H1 (cell line): ENCODE measurements around the gene ZNF516. TPM values are rescaled to one million over a fixed set of nuclear protein-coding genes. Genes with fewer than 3 reads are reported as not detected.

Experiments used
- CTCF ChIA-PET: fragments of 300-600 bp; sonication (Branson Sonifier 250); formaldehyde crosslinking; loops from one replicate; lab custom pipeline; 2021; ENCODE audit not compliant: partially characterized antibody; lab: Charles Lee
- POLR2A ChIA-PET: fragments of 300-600 bp; sonication (Branson Sonifier 250); formaldehyde crosslinking; loops from one replicate; lab custom pipeline; 2021; ENCODE audit warnings: inconsistent platforms; ENCODE audit not compliant: partially characterized antibody; lab: Charles Lee
- DNase-seq, 2 experiments: peaks; one replicate each; pipeline versions ENCODE4 v3.0.0 to v3.0.0-alpha.2; 2010 to 2022; ENCODE audit warnings: low spot score in 2 of 2, low read depth in 1 of 2, mixed read lengths in 1 of 2
- FAIRE-seq: peaks from 2 replicates; lab custom pipeline; 2011; peaks lifted over from hg19 to GRCh38; lab: Jason Lieb, UNC
- H2AFZ ChIP-seq: 2 replicates; pipeline ENCODE4 v1.8.1; 2012; ENCODE audit warnings: low read length, inconsistent platforms
- H2AK5ac ChIP-seq: 2 replicates; pipeline ENCODE4 v1.6.1; 2013; ENCODE audit warnings: low read depth, low read length
- H2BK120ac ChIP-seq: replicated peaks from 2 replicates; pipeline ENCODE3; 2013; ENCODE audit warnings: low read depth, low read length, inconsistent platforms
- H2BK12ac ChIP-seq: 2 replicates; pipeline ENCODE4 v1.6.1; 2013; ENCODE audit warnings: low read depth, low read length
- H2BK15ac ChIP-seq: 2 replicates; pipeline ENCODE4 v1.6.1; 2013; ENCODE audit warnings: low read length
- H2BK20ac ChIP-seq: 2 replicates; pipeline ENCODE4 v1.6.1; 2013; ENCODE audit warnings: low read length
- H2BK5ac ChIP-seq: 2 replicates; pipeline ENCODE4 v1.6.1; 2013; ENCODE audit warnings: low read depth, low read length
- H3K14ac ChIP-seq: 2 replicates; pipeline ENCODE4 v1.6.1; 2013; ENCODE audit warnings: inconsistent platforms; ENCODE audit not compliant: insufficient read length
- H3K18ac ChIP-seq: 2 replicates; pipeline ENCODE4 v1.6.1; 2013; ENCODE audit warnings: low read length; ENCODE audit errors: extremely low read depth
- H3K23ac ChIP-seq: 2 replicates; pipeline ENCODE4 v1.6.1; 2013; ENCODE audit warnings: inconsistent platforms; ENCODE audit not compliant: insufficient read length
- H3K23me2 ChIP-seq: 2 replicates; pipeline ENCODE4 v1.6.1; 2013; ENCODE audit warnings: low read depth, low read length
- H3K27ac ChIP-seq: 2 replicates; pipeline ENCODE4 v1.6.1; 2011; ENCODE audit warnings: low read depth, low read length, inconsistent platforms
- H3K27me3 ChIP-seq, 4 experiments: replicated peaks in 1 of 4; 1 replicate in 1 of 4; 2 replicates in 3 of 4; pipeline versions ENCODE4 v1.6.1 to v1.8.1; 2011 to 2013; ENCODE audit warnings: low read length in 3 of 4, mild to moderate bottlenecking in 3 of 4, inconsistent platforms in 2 of 4, mixed read lengths in 2 of 4, moderate library complexity in 1 of 4; ENCODE audit not compliant: control insufficient read depth in 3 of 4, insufficient read depth in 3 of 4; ENCODE audit errors: extremely low read depth in 1 of 4
- H3K36me3 ChIP-seq, 4 experiments: 2 replicates each; pipeline versions ENCODE4 v1.6.1 to v1.8.1; 2011 to 2013; ENCODE audit warnings: mild to moderate bottlenecking in 4 of 4, low read length in 3 of 4, moderate library complexity in 2 of 4, control low read depth in 1 of 4, inconsistent platforms in 1 of 4; ENCODE audit not compliant: insufficient read depth in 4 of 4, control insufficient read depth in 2 of 4
- H3K4ac ChIP-seq: replicated peaks from 2 replicates; pipeline ENCODE3; 2013; ENCODE audit warnings: low read length, low read depth, mixed read lengths, inconsistent platforms; ENCODE audit not compliant: insufficient read length
- H3K4me1 ChIP-seq, 4 experiments: replicated peaks in 1 of 4; 1 replicate in 1 of 4; 2 replicates in 3 of 4; pipeline versions ENCODE4 v1.6.1 to v1.8.1; 2011 to 2013; ENCODE audit warnings: low read length in 3 of 4, inconsistent platforms in 2 of 4, mixed read lengths in 1 of 4; ENCODE audit not compliant: insufficient read depth in 4 of 4, control insufficient read depth in 3 of 4
- H3K4me2 ChIP-seq, 2 experiments: 2 replicates each; pipeline versions ENCODE4 v1.6.1 to v1.8.1; 2011 to 2013; ENCODE audit warnings: low read depth in 2 of 2, low read length in 2 of 2, control low read depth in 1 of 2, inconsistent platforms in 1 of 2, mild to moderate bottlenecking in 1 of 2; ENCODE audit not compliant: insufficient read depth in 1 of 2
- H3K4me3 ChIP-seq, 4 experiments: fragments of 200-600, 300-600 bp in 1 of 4; sonication (generic), shearing (Covaris generic), sonication (Bioruptor Twin) in 1 of 4; 2 replicates each; pipeline versions ENCODE4 v1.5.1 to v1.8.1; 2011 to 2016; ENCODE audit warnings: low read length in 4 of 4, low read depth in 3 of 4, control low read depth in 2 of 4, inconsistent platforms in 2 of 4, mild to moderate bottlenecking in 2 of 4, mixed read lengths in 1 of 4, moderate library complexity in 1 of 4; ENCODE audit not compliant: insufficient read depth in 2 of 4; ENCODE audit errors: extremely low read depth in 1 of 4
- H3K56ac ChIP-seq: replicated peaks from 2 replicates; pipeline ENCODE3; 2013; ENCODE audit warnings: low read depth, mild to moderate bottlenecking, mixed read lengths, low read length, inconsistent platforms; ENCODE audit not compliant: insufficient read length
- H3K79me1 ChIP-seq: 2 replicates; pipeline ENCODE4 v1.6.1; 2013; ENCODE audit warnings: low read depth, low read length, control low read depth
- H3K79me2 ChIP-seq, 2 experiments: 2 replicates each; pipeline versions ENCODE4 v1.6.1 to v1.8.1; 2012 to 2013; ENCODE audit warnings: low read length in 2 of 2, mild to moderate bottlenecking in 2 of 2, inconsistent platforms in 1 of 2; ENCODE audit not compliant: insufficient read depth in 2 of 2, control insufficient read depth in 1 of 2
- H3K9ac ChIP-seq, 4 experiments: replicated peaks in 1 of 4; 1 replicate in 1 of 4; 2 replicates in 3 of 4; pipeline versions ENCODE4 v1.6.1 to v1.8.1; 2011 to 2013; ENCODE audit warnings: low read depth in 3 of 4, low read length in 3 of 4, control low read depth in 2 of 4, mild to moderate bottlenecking in 2 of 4, moderate library complexity in 2 of 4, inconsistent platforms in 1 of 4; ENCODE audit errors: extremely low read depth in 1 of 4
- H3K9me3 ChIP-seq, 2 experiments: 2 replicates each; pipeline versions ENCODE4 v1.6.1 to v1.8.1; 2012 to 2013; ENCODE audit warnings: mild to moderate bottlenecking in 2 of 2, moderate library complexity in 2 of 2, control low read depth in 1 of 2, inconsistent platforms in 1 of 2, low read depth in 1 of 2, low read length in 1 of 2, mixed read lengths in 1 of 2; ENCODE audit not compliant: insufficient read depth in 2 of 2
- H4K20me1 ChIP-seq, 2 experiments: replicated peaks in 1 of 2; 2 replicates each; pipeline versions ENCODE3 to v1.8.1; 2011 to 2013; ENCODE audit warnings: inconsistent platforms in 2 of 2, low read length in 2 of 2, mild to moderate bottlenecking in 1 of 2; ENCODE audit not compliant: insufficient read depth in 2 of 2, control insufficient read depth in 1 of 2
- H4K5ac ChIP-seq: 2 replicates; pipeline ENCODE4 v1.6.1; 2013; ENCODE audit warnings: low read length, low read depth, mixed read lengths, inconsistent platforms; ENCODE audit not compliant: insufficient read length
- H4K8ac ChIP-seq: 2 replicates; pipeline ENCODE4 v1.8.0; 2013; ENCODE audit warnings: mild to moderate bottlenecking, moderate library complexity, low read length, inconsistent platforms; ENCODE audit not compliant: insufficient read depth; ENCODE audit errors: extremely low read depth
- H4K91ac ChIP-seq: replicated peaks from 2 replicates; pipeline ENCODE3; 2013; ENCODE audit warnings: low read length, mixed read lengths, inconsistent platforms; ENCODE audit not compliant: insufficient read length
- CHD1 ChIP-seq: IDR thresholded peaks from 2 replicates; pipeline ENCODE4 v1.6.1; 2012; ENCODE audit warnings: low read depth, low read length, improper control_type of control experiment
- CTCF ChIP-seq, 3 experiments: IDR thresholded peaks; 1 replicate in 2 of 3; 2 replicates in 1 of 3; pipeline versions ENCODE4 v1.5.1 to v1.6.1; 2011; ENCODE audit warnings: low read length in 3 of 3, mild to moderate bottlenecking in 3 of 3, inconsistent platforms in 2 of 3, low read depth in 1 of 3, moderate library complexity in 1 of 3; ENCODE audit not compliant: insufficient read depth in 1 of 3; ENCODE audit errors: control extremely low read depth in 1 of 3
- E2F6 ChIP-seq: IDR thresholded peaks from 2 replicates; pipeline ENCODE4 v1.6.1; 2012; ENCODE audit warnings: inconsistent platforms
- GABPA ChIP-seq: IDR thresholded peaks from 2 replicates; pipeline ENCODE4 v1.6.1; 2011; ENCODE audit warnings: mild to moderate bottlenecking, low read length, moderate library complexity, borderline replicate concordance; ENCODE audit not compliant: insufficient read depth
- GTF2F1 ChIP-seq: IDR thresholded peaks from 2 replicates; pipeline ENCODE4 v1.6.1; 2012; ENCODE audit warnings: low read depth, low read length, improper control_type of control experiment, borderline replicate concordance
- POLR2A ChIP-seq, 2 experiments: IDR thresholded peaks; 1 replicate in 1 of 2; 2 replicates in 1 of 2; pipeline ENCODE4 v1.6.1; 2011; ENCODE audit warnings: low read depth in 2 of 2, low read length in 2 of 2, mild to moderate bottlenecking in 2 of 2; ENCODE audit errors: control extremely low read depth in 1 of 2
- SP1 ChIP-seq: IDR thresholded peaks from 2 replicates; pipeline ENCODE4 v1.6.1; 2011; ENCODE audit warnings: low read depth, low read length
- TAF1 ChIP-seq: IDR thresholded peaks from 2 replicates; pipeline ENCODE4 v1.6.1; 2011; ENCODE audit warnings: mild to moderate bottlenecking, low read depth, low read length
- WGBS, 2 experiments: shearing (Covaris generic) in 1 of 2; methylation state at CpG; one replicate each; pipeline versions ENCODE4 v1.1.6 to v1.1.7; 2013 to 2015; ENCODE audit warnings: low lambda C conversion rate in 2 of 2, mixed read lengths in 2 of 2, inconsistent platforms in 1 of 2, low coverage in 1 of 2, missing lambda C conversion rate in 1 of 2; ENCODE audit not compliant: insufficient replicate concordance in 2 of 2, insufficient coverage in 1 of 2, insufficient read length in 1 of 2; ENCODE audit errors: extremely low coverage in 1 of 2, missing lambda C conversion rate in 1 of 2; 5-methylcytosine and 5-hydroxymethylcytosine counted together
- polyA plus RNA-seq, 7 experiments: library from polyadenylated mRNA; depleted of rRNA in 3 of 7; stranded (reverse) in 5 of 7; unstranded in 2 of 7; fragments of >200 nt in 5 of 7; fragments of 200-250 nt in 2 of 7; gene quantifications; 1 replicate in 5 of 7; 2 replicates in 1 of 7; 4 replicates in 1 of 7; pipeline versions ENCODE4 v1.2.1 to v1.2.3, GENCODE V29; 2011 to 2013; ENCODE audit warnings: missing spikeins in 2 of 7, mixed read lengths in 2 of 7
- total RNA-seq: library from RNA; stranded (reverse); fragmentation: NEBNext Ultra II Directional; extraction: Animal tissue kit (Norgen Biotek cat#: 25700); gene quantifications from 2 replicates; pipeline ENCODE4 v1.2.1, GENCODE V29; 2021

The ZNF516 gene
- total and polyA plus RNA-seq, 2 of the 8 experiments (the other 6 are each of a cell fraction or from before 2014, with no cell fraction given): 7.3 to 17.0 TPM

GRCh38 chr18:76384861-76385680 is 110.0 kb downstream of the ZNF516 start:
- peaks cover 0 to 9% (median 0%) of the 10 kb centered on the region in 4 experiments; a peak in 4 of 7 replicates for H3K4me1 ChIP-seq
- H4K5ac ChIP-seq: no peak overlapping the region
- H2BK120ac ChIP-seq: no peak overlapping the region
- no peaks in the 10 kb centered on the region for H4K20me1 ChIP-seq
- FAIRE-seq (no peak), DNase-seq (no peak)
- H2AFZ ChIP-seq: no peak overlapping the region
- no peak overlapping the region for H3K56ac ChIP-seq
- CTCF ChIA-PET: interaction anchor here (0.7 to 6.0 kb wide), 2 partner anchors 14 to 41 kb away, joined by 3 to 57 read pairs; no protein-coding TSS in a partner anchor
- no peak overlapping the region for H4K91ac ChIP-seq
- WGBS, 2 experiments: 86% methylated on average over 31 of the region's 35 CpGs; no CpG with 5 or more reads in 1 of the 2 experiments
- H3K23me2 ChIP-seq: no peaks in the 10 kb centered on the region
- H3K4ac ChIP-seq: no peak overlapping the region
- no peak overlapping the region for H3K9ac ChIP-seq
- no peak overlapping the region for H4K8ac ChIP-seq
- no peaks in the 10 kb centered on the region for H3K27me3 ChIP-seq
- no peak overlapping the region for H3K23ac ChIP-seq
- TF ChIP-seq GABPA: no peak
- no peak for TF ChIP-seq E2F6
- no peak for TF ChIP-seq POLR2A (IDR thresholded peaks at IDR 0.05; ENCODE audit: control extremely low read depth in 1 of 2, low read depth in 2 of 2, low read length in 2 of 2)
- TF ChIP-seq CTCF (IDR thresholded peaks at IDR 0.05; ENCODE audit: control extremely low read depth in 1 of 3, insufficient read depth in 1 of 3, low read depth in 1 of 3, low read length in 3 of 3): no peak
- no peak for TF ChIP-seq TAF1
- TF ChIP-seq CHD1: no peak
- TF ChIP-seq SP1: no peak
- TF ChIP-seq GTF2F1: no peak
- H2AK5ac ChIP-seq: no peak overlapping the region
- 0 out of 4 replicates have a peak, but pooled peaks cover 0 to 3% of the 10 kb centered on the region in 2 experiments for H3K9me3 ChIP-seq
- H3K36me3 ChIP-seq: peaks cover 0 to under 1% (median 0%) of the 10 kb centered on the region in 4 experiments; a peak in 2 of 8 replicates
- H3K4me3 ChIP-seq: no peak overlapping the region
- no peaks in the 10 kb centered on the region for H3K79me2 ChIP-seq
- no peak overlapping the region for H3K4me2 ChIP-seq
- no peak overlapping the region for H3K14ac ChIP-seq
- H2BK15ac ChIP-seq: no peak overlapping the region
- H2BK12ac ChIP-seq: no peak overlapping the region
- no peak overlapping the region for H3K27ac ChIP-seq
- H2BK20ac ChIP-seq: no peak overlapping the region
- peaks cover 2% of the 10 kb centered on the region for H3K79me1 ChIP-seq
- H3K18ac ChIP-seq: peak overlapping the region; percentile 19; the same call in 1 of the 2 replicates
- POLR2A ChIA-PET: no interaction called here
- no peak overlapping the region for H2BK5ac ChIP-seq
